ENCODE measurements around the gene MEF2C.
A peak's percentile ranks its signal among the peaks of the same experiment; 100 is the strongest.

MEF2C gene

GRCh38 chr5:88760527-88760926 is 122.5 kb downstream of the MEF2C start:
- no peak for DNase-seq (ENCODE audit: low read depth in 2 of 2)

GRCh38 chr5:88758591-88758990 is 124.4 kb downstream of the MEF2C start:
- no peak for DNase-seq (ENCODE audit: low read depth in 2 of 2)

GRCh38 chr5:88758184-88758583 is 124.8 kb downstream of the MEF2C start:
- DNase-seq (ENCODE audit: low read depth in 2 of 2): no peak

GRCh38 chr5:88756953-88757352 is 126.0 kb downstream of the MEF2C start:
- no peak for DNase-seq (ENCODE audit: low read depth in 2 of 2)

- DNase-seq (ENCODE audit: low read depth in 2 of 2): no peak
These were observed 134.3 kb downstream of the MEF2C start for GRCh38 chr5:88748666-88749065.

GRCh38 chr5:88746438-88746882 is 136.5 kb downstream of the MEF2C start:
- DNase-seq (ENCODE audit: low read depth in 2 of 2): no peak

DNA sequence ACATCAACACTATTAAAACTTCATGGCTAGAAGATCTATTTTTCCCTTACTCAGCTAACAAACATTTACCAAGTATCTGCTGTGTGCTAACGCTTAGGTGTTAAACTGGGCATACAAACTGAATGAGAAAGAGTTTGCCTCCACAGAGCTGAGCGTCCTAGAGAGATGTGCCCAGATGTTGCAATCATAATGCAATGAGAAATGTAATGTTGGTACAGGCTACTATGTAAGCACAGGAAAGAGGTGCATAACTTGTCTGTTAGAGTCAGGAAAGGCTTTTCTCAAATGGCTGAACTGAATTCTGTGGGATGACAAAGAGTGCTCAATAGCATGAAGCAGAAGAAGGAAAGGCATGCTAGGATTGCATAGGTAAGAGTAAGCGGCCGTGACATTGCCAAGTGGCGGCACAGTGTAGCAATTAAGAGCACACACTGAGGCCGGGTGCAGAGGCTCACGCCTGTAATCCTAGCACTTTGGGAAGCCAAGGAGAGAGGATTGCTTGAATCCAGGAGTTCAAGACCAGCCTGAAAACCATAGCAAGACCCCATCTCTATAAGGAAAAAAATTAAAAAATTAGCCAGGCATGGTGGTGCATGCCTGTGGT is 137.8 kb downstream of the MEF2C start:
- no peak for DNase-seq (ENCODE audit: low read depth in 2 of 2)

DNA sequence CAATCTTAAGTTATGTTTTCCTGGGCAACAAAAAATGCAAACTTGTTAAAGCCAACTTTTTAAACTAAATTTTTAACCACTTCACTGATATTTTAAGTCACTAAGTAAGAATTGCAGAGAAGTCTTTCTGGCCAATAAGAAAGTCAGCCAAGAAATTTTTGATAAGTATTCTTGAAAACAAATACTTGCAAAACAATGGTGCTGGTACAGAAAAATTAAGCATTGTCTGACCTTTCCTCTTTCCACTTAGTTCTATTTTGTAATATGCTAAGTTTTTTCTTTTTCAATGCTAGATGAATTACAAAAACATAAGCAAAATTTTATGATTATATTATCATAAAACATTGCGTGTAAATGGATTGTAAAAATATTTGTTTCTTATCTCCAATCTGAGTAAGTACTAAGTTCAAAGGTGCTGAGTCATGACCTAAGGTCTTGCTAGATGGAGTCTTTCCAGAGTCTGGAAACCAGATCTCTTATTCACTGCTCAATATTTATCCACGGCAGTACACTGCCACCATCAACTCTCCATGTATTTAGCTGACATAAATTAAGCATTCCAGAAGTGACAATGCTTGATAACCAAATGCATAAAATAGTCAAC is 139.7 kb downstream of the MEF2C start:
- no peak for DNase-seq (ENCODE audit: low read depth in 2 of 2)

GRCh38 chr5:88741964-88742363 is 141.0 kb downstream of the MEF2C start:
- DNase-seq (ENCODE audit: low read depth in 2 of 2): no peak

DNA sequence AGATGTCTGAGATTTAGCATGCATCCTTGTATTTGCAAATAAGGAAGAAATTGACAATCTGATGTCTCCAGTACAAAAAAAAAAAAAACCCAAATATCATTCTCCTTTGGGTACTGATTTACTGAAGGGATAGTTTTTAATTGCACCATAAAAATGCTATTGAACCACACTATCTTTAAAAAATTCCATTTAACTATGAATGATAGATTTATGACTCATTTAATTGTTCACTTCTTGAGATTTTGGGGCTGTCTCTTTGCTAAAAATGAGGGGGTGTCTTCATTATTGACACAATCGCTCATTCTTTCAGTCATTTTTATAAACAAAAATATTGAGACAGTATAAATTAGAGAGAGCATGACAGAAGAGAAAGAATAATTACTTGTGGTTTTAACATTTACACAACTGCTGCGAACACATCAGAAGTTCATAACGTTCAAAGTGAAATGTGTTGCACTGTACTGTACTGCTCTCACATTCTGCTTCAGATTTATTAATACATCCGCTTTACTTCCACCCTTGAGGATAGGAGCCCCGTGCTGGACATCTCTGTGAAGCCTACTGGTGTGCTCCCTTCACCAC is 142.3 kb downstream of the MEF2C start:
- no peak for DNase-seq (ENCODE audit: low read depth in 2 of 2)

GRCh38 chr5:88736494-88736893 is 146.5 kb downstream of the MEF2C start:
- DNase-seq (ENCODE audit: low read depth in 2 of 2): no peak

DNA sequence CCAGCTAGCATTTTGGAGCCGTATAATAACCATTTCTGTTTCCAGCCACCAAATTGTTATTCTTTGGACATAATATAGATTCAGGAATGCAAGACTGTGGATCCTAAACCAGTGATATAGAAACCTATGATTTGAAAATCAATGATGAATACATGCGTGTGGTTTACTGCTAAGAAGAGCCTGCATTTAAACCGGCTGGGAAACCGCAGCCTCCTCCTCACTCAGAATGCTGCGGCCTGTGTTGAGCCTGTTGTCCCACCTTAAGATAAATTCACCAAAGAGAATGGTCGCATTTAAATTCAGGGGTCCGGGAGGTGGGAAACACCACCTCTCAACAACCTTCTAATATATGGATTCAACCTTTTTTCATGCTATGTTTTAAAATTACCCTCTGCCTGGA is 148.0 kb downstream of the MEF2C start:
- no peak for DNase-seq (ENCODE audit: low read depth in 2 of 2)

GRCh38 chr5:88734191-88734640 is 148.8 kb downstream of the MEF2C start:
- DNase-seq (ENCODE audit: low read depth in 2 of 2): no peak

GRCh38 chr5:88732862-88733261 is 150.1 kb downstream of the MEF2C start:
- DNase-seq (ENCODE audit: low read depth in 2 of 2): no peak

DNA sequence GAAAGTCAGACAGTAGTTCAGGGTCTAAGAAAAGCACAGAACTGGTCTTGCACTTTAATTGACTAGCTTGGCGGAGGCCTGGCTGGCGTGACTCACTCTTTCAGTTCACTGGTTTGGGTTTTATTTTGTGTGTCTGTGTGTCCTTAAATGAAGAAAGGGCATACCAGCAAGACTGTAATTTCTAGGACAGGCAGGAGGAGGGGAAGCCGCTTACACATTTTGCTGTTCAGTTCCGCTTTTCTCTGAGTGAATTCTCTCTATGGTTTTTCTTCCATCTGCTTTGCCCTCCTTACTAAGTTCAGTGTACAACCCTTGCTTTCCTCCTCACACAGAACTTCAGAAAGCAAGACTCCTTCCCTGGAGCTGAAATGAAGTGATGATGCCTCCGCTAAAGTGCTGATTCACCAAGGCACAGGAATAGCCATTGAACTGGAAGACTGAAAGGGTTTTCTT is 150.8 kb downstream of the MEF2C start:
- DNase-seq (ENCODE audit: low read depth in 2 of 2): no peak

GRCh38 chr5:88729829-88730182 is 153.2 kb downstream of the MEF2C start:
- no peak for DNase-seq (ENCODE audit: low read depth in 2 of 2)

DNA sequence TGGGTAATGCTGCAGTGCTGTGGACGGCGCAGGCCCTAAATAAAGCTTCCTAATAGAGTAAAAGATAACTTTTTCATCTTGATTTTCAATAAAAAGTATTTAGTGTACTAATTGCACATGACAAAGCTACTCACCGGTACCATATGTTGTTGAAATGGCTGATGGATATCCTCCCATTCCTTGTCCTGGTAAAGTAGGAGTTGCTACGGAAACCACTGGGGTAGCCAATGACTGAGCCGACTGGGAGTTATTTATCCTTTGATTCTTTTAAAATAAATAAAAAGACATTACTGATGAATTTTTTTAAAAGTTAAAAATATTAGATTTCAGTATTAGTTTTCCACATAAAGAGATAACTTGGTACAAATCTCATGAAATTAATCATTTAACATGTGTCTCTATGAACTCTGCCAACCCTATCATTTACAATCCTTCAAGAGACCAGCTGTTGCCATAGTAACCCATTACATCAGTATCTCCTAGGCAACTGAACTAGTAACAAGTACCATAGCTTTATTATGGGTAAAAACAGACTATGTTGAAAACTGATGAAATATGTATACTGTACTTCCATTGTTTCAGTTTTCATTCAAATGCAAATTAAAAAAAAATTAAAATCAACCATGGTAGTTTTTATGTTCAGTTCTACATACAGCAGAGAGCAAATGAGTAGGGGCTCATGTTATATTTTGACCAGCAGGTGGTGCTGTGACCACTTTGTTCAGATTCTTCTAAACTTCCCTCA is 153.7 kb downstream of the MEF2C start:
- DNase-seq (ENCODE audit: low read depth in 2 of 2): peak; percentile 18 to 28

- no peak for DNase-seq (ENCODE audit: low read depth in 2 of 2)
These were observed 155.2 kb downstream of the MEF2C start for GRCh38 chr5:88727705-88728313.

GRCh38 chr5:88725454-88725853 is 157.5 kb downstream of the MEF2C start:
- DNase-seq (ENCODE audit: low read depth in 2 of 2): no peak

DNA sequence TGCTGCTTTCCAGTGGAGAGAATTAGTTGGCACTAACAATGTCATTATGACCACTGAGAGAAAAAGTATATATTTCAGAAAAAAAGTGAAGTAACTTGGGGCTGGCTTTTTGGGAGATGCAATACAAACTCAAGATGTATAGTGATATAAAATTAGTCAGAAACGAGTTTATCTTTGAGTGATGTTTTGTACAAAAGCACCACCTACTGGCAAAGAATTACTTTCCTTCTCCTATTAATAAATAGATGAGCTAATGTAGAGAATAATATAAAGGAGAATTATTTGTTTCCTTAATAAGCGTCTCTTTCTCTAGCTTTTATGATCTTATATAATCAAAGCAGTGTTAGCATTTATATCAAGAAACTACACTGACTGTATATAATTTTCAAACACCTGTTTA is 158.8 kb downstream of the MEF2C start:
- DNase-seq (ENCODE audit: low read depth in 2 of 2): no peak

DNA sequence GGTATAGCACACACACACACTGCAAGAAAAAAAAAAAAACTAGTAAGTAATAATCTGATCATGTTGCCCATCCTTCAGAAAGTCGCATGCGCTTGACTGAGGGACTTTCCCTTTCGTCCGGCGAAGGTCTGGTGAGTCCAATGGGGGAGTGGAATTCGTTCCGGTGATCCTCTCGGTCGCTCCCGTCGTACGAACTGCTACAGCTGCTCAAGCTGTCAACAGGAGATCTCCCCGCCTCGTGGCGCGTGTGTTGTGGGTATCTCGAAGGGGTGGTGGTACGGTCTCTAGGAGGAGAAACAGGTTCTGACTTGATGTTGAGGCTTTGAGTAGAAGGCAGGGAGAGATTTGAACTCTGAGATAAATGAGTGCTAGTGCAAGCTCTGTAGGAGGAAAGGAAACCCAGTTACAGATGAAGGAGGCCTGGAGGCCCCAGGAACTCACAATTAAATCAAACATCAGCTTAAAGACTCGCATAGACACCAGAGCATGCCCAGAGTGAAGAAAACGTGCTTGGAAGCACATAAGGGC is 160.4 kb downstream of the MEF2C start:
- no peak for DNase-seq (ENCODE audit: low read depth in 2 of 2)

- DNase-seq (ENCODE audit: low read depth in 2 of 2): no peak
These were observed 163.6 kb downstream of the MEF2C start for GRCh38 chr5:88719434-88719833.
